Measurements from ENCODE around the gene SPSB3. TPM values are rescaled to one million over a fixed set of nuclear protein-coding genes. Genes with fewer than 3 reads are reported as not detected.

SPSB3 gene
- total and polyA plus RNA-seq, 2 of the 4 experiments (the other 2 are of a cell fraction): 9.1 to 30.8 TPM

- TF ChIP-seq MAFK (IDR thresholded peaks at IDR 0.05; ENCODE audit: low read depth, low read length): no peak
- TF ChIP-seq, protein P1, sequence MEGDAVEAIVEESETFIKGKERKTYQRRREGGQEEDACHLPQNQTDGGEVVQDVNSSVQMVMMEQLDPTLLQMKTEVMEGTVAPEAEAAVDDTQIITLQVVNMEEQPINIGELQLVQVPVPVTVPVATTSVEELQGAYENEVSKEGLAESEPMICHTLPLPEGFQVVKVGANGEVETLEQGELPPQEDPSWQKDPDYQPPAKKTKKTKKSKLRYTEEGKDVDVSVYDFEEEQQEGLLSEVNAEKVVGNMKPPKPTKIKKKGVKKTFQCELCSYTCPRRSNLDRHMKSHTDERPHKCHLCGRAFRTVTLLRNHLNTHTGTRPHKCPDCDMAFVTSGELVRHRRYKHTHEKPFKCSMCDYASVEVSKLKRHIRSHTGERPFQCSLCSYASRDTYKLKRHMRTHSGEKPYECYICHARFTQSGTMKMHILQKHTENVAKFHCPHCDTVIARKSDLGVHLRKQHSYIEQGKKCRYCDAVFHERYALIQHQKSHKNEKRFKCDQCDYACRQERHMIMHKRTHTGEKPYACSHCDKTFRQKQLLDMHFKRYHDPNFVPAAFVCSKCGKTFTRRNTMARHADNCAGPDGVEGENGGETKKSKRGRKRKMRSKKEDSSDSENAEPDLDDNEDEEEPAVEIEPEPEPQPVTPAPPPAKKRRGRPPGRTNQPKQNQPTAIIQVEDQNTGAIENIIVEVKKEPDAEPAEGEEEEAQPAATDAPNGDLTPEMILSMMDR (conservative IDR thresholded peaks at IDR 0.05; ENCODE audit: low read depth, low read length): no peak
- no peak for TF ChIP-seq SMC3 (IDR thresholded peaks at IDR 0.05; ENCODE audit: low read depth, low read length)
- TF ChIP-seq MAZ (IDR thresholded peaks at IDR 0.05; ENCODE audit: borderline replicate concordance, low read depth, low read length): no peak
- no peak for TF ChIP-seq ELK1 (IDR thresholded peaks at IDR 0.05; ENCODE audit: borderline replicate concordance, low read depth, low read length)
- TF ChIP-seq FOS (IDR thresholded peaks at IDR 0.05; ENCODE audit: low read depth, low read length): no peak
- TF ChIP-seq CEBPB (IDR thresholded peaks at IDR 0.05; ENCODE audit: low read depth, low read length): no peak
- TF ChIP-seq RAD21 (IDR thresholded peaks at IDR 0.05; ENCODE audit: low read length): no peak
- TF ChIP-seq BHLHE40 (IDR thresholded peaks at IDR 0.05; ENCODE audit: low read depth, low read length): no peak
- no peak for TF ChIP-seq CHD1 (IDR thresholded peaks at IDR 0.05; ENCODE audit: low read depth, low read length)
- no peak for TF ChIP-seq POLR2A (IDR thresholded peaks at IDR 0.05; ENCODE audit: low read depth, low read length)
- Histone ChIP-seq H3K4me3 (ENCODE audit: insufficient read depth, low read depth, low read length) (no peak overlapping the region), H3K9me1 (ENCODE audit: insufficient read depth, low read length) (peaks cover 5% of the 10 kb centered on the region; the same call in 1 of the 2 replicates), H2BK15ac (ENCODE audit: low read depth, low read length) (no peak overlapping the region), H3K9me3 (ENCODE audit: control insufficient read depth, insufficient read depth, low read length) (no peaks in the 10 kb centered on the region), H2BK5ac (ENCODE audit: low read depth, low read length, poor library complexity, severe bottlenecking) (no peak overlapping the region), H3K27me3 (ENCODE audit: control insufficient read depth, insufficient read depth, low read length) (no peaks in the 10 kb centered on the region), H3K23ac (ENCODE audit: low read depth, low read length) (no peak overlapping the region), H2AFZ (replicated peaks; ENCODE audit: low read length, poor library complexity) (peak overlapping the region; percentile 49), H4K20me1 (ENCODE audit: insufficient read depth, low read length) (peaks cover 21% of the 10 kb centered on the region), H3K4me2 (ENCODE audit: low read depth, low read length) (no peak overlapping the region), H3K56ac (ENCODE audit: extremely low read depth, insufficient read depth, low read length) (no peak overlapping the region), H4K91ac (ENCODE audit: insufficient read depth, low read depth, low read length) (no peak overlapping the region), H3K14ac (replicated peaks; ENCODE audit: low read depth, low read length) (no peak overlapping the region), H2BK20ac (ENCODE audit: low read depth, low read length) (no peak overlapping the region), H2AK9ac (replicated peaks; ENCODE audit: low read depth, low read length, poor library complexity) (no peak overlapping the region), H3K9ac (ENCODE audit: low read depth, low read length) (no peak overlapping the region), H3K79me1 (ENCODE audit: low read depth in 1 of 2, low read length in 2 of 2) (peaks cover 17 to 61% of the 10 kb centered on the region in 2 experiments), H2BK120ac (ENCODE audit: low read depth, low read length) (no peak overlapping the region), H3K4me1 (ENCODE audit: control insufficient read depth, insufficient read depth, low read length) (peaks cover 14% of the 10 kb centered on the region), H4K8ac (ENCODE audit: low read depth in 2 of 2, low read length in 2 of 2) (no peak overlapping the region), H3K27ac (ENCODE audit: insufficient read depth, low read length) (no peak overlapping the region), H3K18ac (ENCODE audit: low read depth, low read length) (no peak overlapping the region), H3K36me3 (ENCODE audit: control insufficient read depth, insufficient read depth, low read length) (peaks cover 33% of the 10 kb centered on the region), H3K4ac (ENCODE audit: low read depth, low read length) (no peak overlapping the region), H4K5ac (ENCODE audit: low read depth, low read length) (no peak overlapping the region), H2AK5ac (ENCODE audit: low read depth, low read length) (no peak overlapping the region)
- no peak for DNase-seq
- intact Hi-C loops (cut with micrococcal nuclease): no loop called here
- WGBS, 2 experiments (ENCODE audit: extremely low coverage in 2 of 2, insufficient read length in 1 of 2): 82% methylated on average over 6 of the region's 28 CpGs; no CpG with 5 or more reads in 1 of the 2 experiments
- ChIA-PET POLR2A (ENCODE audit: unreplicated experiment) (no interaction called here), CTCF (no interaction called here)
- ATAC-seq (ENCODE audit: low read depth): no peak
- in situ Hi-C loops (cut with MboI; ENCODE audit: low sequenced_read_pairs): no loop called here
- dilution Hi-C loops (cut with HindIII; ENCODE audit: low sequenced_read_pairs, unreplicated experiment): no loop called here
- BruUV-seq (replicated peaks): no TSS peak
These were observed 6.3 kb downstream of the SPSB3 start for GRCh38 chr16:1775846-1776671.

Measured in IMR-90 (cell line).